ENCODE measurements around the gene PPP1R15B. TPM values are rescaled to one million over a fixed set of nuclear protein-coding genes. Genes with fewer than 3 reads are reported as not detected.

Gene PPP1R15B
- total RNA-seq, result 10 to 100 TPM; 44.8 to 79.2 TPM
- 34.4 TPM for polyA plus RNA-seq (2013, experiment 1 of 2)
- polyA plus RNA-seq (2013, experiment 2 of 2), result 30.5 TPM
- long read RNA-seq, experiment 1, full-length matches to known transcripts, result 4 of 18 reads
- long read RNA-seq, experiment 1, partial matches to known transcripts, result 0 of 18 reads
- long read RNA-seq, experiment 1, other reads (novel, unspliced or antisense), result 14 of 18 reads
- long read RNA-seq, experiment 2, full-length matches to known transcripts, result 57 of 75 reads
- long read RNA-seq, experiment 2, partial matches to known transcripts, result 0 of 75 reads
- long read RNA-seq, experiment 2, other reads (novel, unspliced or antisense), result 18 of 75 reads
- long read RNA-seq, experiment 3, full-length matches to known transcripts, result 67 of 77 reads
- long read RNA-seq, experiment 3, partial matches to known transcripts, result 0 of 77 reads
- long read RNA-seq, experiment 3, other reads (novel, unspliced or antisense), result 10 of 77 reads
- long read RNA-seq, experiment 4, result 0 reads

DNA sequence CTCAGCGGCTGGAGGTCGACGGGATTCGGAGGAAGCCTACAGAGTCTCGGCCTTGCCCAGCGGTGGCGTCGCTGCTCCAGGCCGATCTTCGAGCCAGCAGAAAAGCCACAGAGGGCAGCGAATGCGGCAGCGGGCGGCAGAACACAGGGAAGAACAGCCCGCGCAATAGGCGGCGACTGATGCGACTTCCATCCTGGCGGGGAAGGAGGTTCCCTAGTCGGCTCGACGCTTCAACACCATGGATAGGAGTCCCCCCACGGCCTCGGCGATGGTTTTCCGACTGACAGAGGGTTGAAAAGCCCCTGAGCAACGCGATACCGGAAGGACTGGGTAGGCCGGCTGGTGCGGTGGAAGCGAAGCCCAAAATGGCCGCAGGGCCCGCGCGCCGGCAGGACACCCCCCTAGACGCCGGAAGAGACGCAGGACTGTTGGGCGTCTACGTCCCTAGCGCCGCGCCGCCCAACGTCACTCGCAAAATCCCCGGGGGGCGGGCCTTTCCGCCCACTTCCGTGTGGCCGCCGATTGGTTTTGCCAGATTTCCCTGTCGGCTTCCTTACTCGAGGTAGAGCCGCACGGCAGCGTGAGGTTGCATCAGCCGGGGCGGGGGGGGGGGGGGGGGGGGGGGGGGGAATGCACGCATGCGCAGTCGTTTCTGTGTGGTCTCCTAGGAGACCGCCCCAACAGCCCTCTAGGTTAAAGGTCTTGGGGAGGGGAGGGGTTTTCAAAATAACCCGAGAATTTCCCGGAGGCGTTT lies at the start of gene PPP1R15B:
Gene PPP1R15B (minus strand): TSS at position 367 of the 754 bp plus-strand sequence. CDS start 406 bp downstream, outside the sequence.
- H3K27ac Mint-ChIP-seq, result peak within 1 kb of the TSS; percentile 99
- Histone ChIP-seq H3K27ac (ENCODE audit: low read depth, low read length) (peak within 1 kb of the TSS; percentile 97), H3K27me3 (ENCODE audit: control insufficient read depth, insufficient read depth, low read length, poor library complexity, severe bottlenecking) (no peaks in the 10 kb centered on the region), H3K4me3 (ENCODE audit: low read length) (peak within 1 kb of the TSS; percentile 96), H3K4me1 (ENCODE audit: control insufficient read depth, insufficient read depth, low read length) (no peaks in the 10 kb centered on the region), H3K36me3 (ENCODE audit: control insufficient read depth, insufficient read depth, low read length) (peaks cover 27% of the 10 kb centered on the region), H3K9me3 (ENCODE audit: control insufficient read depth, low read length) (no peaks in the 10 kb centered on the region), H3K9ac (ENCODE audit: extremely low read depth, low read length, poor library complexity, severe bottlenecking) (peak within 1 kb of the TSS; percentile 95)
- H3K27me3 Mint-ChIP-seq (ENCODE audit: insufficient read depth), result no peaks in the 10 kb centered on the region
- peaks cover 23% of the 10 kb centered on the region for H3K36me3 Mint-ChIP-seq (ENCODE audit: low read depth)
- DNase-seq, result peak; percentile 99
- no peaks in the 10 kb centered on the region for H3K9me3 Mint-ChIP-seq
- peak within 1 kb of the TSS; percentile 96 for H3K4me3 Mint-ChIP-seq
- 0% methylated on average over 13 to 65 of the region's 69 CpGs for WGBS, 2 experiments (ENCODE audit: insufficient coverage in 1 of 2, insufficient read length in 1 of 2)
- H3K4me1 Mint-ChIP-seq, result peaks cover 4% of the 10 kb centered on the region
- TF ChIP-seq, protein P1, sequence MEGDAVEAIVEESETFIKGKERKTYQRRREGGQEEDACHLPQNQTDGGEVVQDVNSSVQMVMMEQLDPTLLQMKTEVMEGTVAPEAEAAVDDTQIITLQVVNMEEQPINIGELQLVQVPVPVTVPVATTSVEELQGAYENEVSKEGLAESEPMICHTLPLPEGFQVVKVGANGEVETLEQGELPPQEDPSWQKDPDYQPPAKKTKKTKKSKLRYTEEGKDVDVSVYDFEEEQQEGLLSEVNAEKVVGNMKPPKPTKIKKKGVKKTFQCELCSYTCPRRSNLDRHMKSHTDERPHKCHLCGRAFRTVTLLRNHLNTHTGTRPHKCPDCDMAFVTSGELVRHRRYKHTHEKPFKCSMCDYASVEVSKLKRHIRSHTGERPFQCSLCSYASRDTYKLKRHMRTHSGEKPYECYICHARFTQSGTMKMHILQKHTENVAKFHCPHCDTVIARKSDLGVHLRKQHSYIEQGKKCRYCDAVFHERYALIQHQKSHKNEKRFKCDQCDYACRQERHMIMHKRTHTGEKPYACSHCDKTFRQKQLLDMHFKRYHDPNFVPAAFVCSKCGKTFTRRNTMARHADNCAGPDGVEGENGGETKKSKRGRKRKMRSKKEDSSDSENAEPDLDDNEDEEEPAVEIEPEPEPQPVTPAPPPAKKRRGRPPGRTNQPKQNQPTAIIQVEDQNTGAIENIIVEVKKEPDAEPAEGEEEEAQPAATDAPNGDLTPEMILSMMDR (conservative IDR thresholded peaks at IDR 0.05), result no peak

DNA sequence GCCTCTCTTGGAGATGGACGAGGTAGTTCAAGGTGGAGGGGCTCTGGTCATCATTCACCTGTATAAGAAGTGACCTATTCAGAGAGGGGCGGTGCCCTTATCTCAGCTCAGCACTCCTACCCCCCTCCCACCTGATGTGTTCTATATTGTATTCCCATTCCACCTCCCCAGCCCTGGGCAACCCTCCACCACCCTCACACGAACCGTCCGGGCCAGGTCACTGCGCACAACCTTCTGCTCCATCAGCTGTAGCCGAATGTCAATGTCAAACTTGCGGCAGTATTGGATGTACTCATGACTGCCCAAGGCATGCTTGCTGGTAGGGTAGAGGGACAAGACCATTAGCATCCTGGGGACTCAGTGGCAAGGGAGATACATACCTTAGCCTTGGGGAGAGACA lies 48.7 kb upstream of the PPP1R15B start:
- peaks cover 54% of the 10 kb centered on the region for H3K36me3 Mint-ChIP-seq (ENCODE audit: low read depth)
- Histone ChIP-seq H3K9me3 (ENCODE audit: control insufficient read depth, low read length) (no peaks in the 10 kb centered on the region), H3K9ac (ENCODE audit: extremely low read depth, low read length, poor library complexity, severe bottlenecking) (no peak overlapping the region), H3K27ac (ENCODE audit: low read depth, low read length) (no peak overlapping the region), H3K4me1 (ENCODE audit: control insufficient read depth, insufficient read depth, low read length) (no peaks in the 10 kb centered on the region), H3K36me3 (ENCODE audit: control insufficient read depth, insufficient read depth, low read length) (peaks cover 23% of the 10 kb centered on the region), H3K27me3 (ENCODE audit: control insufficient read depth, insufficient read depth, low read length, poor library complexity, severe bottlenecking) (no peaks in the 10 kb centered on the region), H3K4me3 (ENCODE audit: low read length) (no peak overlapping the region)
- 96 to 100% methylated on average over 6 to 8 of the region's 8 CpGs for WGBS, 2 experiments (ENCODE audit: insufficient coverage in 1 of 2, insufficient read length in 1 of 2)
- peaks cover 3% of the 10 kb centered on the region for H3K9me3 Mint-ChIP-seq
- no peak overlapping the region for H3K4me3 Mint-ChIP-seq
- no peaks in the 10 kb centered on the region for H3K27me3 Mint-ChIP-seq (ENCODE audit: insufficient read depth)
- H3K27ac Mint-ChIP-seq, result no peak overlapping the region
- no peak for DNase-seq
- TF ChIP-seq, protein P1 (conservative IDR thresholded peaks at IDR 0.05), result no peak
- no peaks in the 10 kb centered on the region for H3K4me1 Mint-ChIP-seq

GRCh38 chr1:204459706-204460105 lies 48.1 kb upstream of the PPP1R15B start:
- peaks cover 58% of the 10 kb centered on the region for H3K36me3 Mint-ChIP-seq (ENCODE audit: low read depth)
- Histone ChIP-seq H3K9me3 (ENCODE audit: control insufficient read depth, low read length) (no peaks in the 10 kb centered on the region), H3K36me3 (ENCODE audit: control insufficient read depth, insufficient read depth, low read length) (peaks cover 23% of the 10 kb centered on the region), H3K4me1 (ENCODE audit: control insufficient read depth, insufficient read depth, low read length) (no peaks in the 10 kb centered on the region), H3K27me3 (ENCODE audit: control insufficient read depth, insufficient read depth, low read length, poor library complexity, severe bottlenecking) (no peaks in the 10 kb centered on the region), H3K4me3 (ENCODE audit: low read length) (no peak overlapping the region), H3K9ac (ENCODE audit: extremely low read depth, low read length, poor library complexity, severe bottlenecking) (no peak overlapping the region), H3K27ac (ENCODE audit: low read depth, low read length) (no peak overlapping the region)
- 67 to 80% methylated on average over 3 to 4 of the region's 4 CpGs for WGBS, 2 experiments (ENCODE audit: insufficient coverage in 1 of 2, insufficient read length in 1 of 2)
- no peaks in the 10 kb centered on the region for H3K27me3 Mint-ChIP-seq (ENCODE audit: insufficient read depth)
- no peak for DNase-seq
- no peaks in the 10 kb centered on the region for H3K4me1 Mint-ChIP-seq
- TF ChIP-seq, protein P1 (conservative IDR thresholded peaks at IDR 0.05), result no peak
- no peak overlapping the region for H3K27ac Mint-ChIP-seq
- H3K4me3 Mint-ChIP-seq, result no peak overlapping the region
- peaks cover 3% of the 10 kb centered on the region for H3K9me3 Mint-ChIP-seq
